Stromal cell of bone marrow (primary cell): ENCODE results near the gene SLC6A6.
"Not testable (repeated sequence)": the region's sequence is repeated elsewhere in the genome, so short reads cannot be mapped to it uniquely, and the experiment has no call there.

Experiments used
- DNase-seq: peaks from one replicate; pipeline ENCODE4 v3.0.0-alpha.2; 2012; ENCODE audit warnings: low read depth

SLC6A6 gene

GRCh38 chr3:14508505-14508819 lies 106.1 kb downstream of the SLC6A6 start:
- no peak for DNase-seq

DNA sequence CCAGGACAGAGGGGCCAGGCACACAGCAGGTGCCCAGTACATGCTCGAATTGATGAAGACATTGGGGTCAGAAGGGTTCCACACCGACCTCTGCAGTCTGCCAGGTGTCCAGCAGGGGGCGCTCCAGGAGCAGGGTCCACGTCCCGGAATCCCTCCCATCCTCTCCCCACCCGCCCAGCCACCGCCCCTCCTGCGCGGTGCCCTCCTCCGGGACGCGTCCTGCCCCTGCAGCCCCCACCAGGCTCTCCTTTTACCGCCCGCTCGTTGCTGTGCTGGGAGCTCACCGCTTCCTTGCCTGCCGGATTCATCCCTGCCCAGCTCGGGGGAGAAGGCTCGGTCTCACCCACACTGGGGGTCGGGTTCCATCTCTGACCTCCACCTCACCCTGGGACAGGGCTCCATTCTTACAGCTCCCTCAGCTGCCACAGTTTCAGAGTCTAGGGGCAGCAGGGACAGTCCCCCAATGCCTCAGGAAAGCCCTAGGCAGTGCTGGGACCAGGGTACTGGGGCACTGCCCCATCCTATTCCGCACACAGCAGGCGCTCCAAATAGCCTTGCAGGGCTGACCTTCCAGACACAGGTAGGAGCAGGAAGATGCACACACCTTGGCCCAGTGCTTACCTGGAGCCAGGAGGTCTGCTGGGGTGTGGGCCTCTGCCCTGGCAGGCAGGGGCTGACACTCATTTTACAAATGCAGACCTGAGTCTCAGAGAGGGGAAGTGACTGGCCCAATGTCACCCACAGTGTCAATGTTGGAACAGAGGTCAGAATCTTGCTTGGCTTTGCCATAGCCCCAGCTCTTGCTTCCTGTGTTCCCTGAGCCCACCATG lies 106.8 kb downstream of the SLC6A6 start:
- no peak for DNase-seq

DNA sequence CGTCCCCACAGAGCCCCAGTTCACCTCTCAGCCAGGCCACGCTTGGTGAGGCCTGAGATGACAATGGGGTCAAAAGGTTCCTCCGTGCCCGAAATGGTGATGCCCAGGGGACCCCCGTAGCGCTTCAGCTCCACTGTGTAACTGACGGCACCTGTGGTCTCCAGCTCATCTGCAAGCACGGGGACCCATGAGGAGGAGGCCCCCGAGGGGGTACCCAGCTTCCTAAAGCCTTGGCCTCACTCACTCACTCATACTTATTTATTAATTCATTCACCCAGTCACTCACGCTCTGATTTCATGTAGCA lies 107.3 kb downstream of the SLC6A6 start:
- DNase-seq = no peak

DNA sequence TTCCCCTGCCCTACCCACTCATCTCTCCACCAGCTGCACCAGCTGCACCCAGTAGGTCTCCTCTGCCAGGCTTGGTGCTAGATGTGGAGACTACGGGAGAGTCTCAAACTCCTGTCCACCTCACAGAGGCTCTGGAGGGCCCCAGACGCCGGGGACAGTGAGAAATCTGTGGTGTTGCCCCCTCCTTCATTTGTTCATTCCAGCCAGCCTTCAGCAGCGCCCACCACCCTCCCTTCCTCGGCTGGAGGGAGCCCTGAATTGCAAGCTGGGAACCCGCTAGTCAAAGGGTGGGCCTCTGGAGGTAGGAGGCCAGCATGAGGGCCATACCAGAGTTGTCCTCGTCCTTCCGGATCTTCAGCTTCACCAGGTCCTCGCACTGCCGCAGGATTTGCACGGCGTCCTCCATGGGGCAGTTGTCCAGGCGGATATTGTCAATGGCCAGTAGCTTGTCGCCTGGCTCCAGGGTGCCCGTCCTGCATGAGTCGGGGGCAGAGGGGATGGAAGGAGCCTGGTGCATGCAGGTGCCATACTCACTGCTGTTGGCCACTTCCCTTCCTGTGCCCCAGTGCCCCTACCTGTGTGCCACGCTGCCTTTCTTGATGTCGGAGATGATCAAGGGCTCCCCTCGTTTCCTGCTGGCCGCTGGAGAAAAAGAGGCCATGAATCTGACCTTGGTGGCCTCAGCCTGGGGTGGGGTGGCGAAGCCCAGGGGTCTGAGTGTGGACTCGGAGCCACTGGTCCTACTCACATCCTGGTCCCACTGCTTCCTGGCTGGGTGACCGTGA lies 108.6 kb downstream of the SLC6A6 start:
- no peak for DNase-seq

DNA sequence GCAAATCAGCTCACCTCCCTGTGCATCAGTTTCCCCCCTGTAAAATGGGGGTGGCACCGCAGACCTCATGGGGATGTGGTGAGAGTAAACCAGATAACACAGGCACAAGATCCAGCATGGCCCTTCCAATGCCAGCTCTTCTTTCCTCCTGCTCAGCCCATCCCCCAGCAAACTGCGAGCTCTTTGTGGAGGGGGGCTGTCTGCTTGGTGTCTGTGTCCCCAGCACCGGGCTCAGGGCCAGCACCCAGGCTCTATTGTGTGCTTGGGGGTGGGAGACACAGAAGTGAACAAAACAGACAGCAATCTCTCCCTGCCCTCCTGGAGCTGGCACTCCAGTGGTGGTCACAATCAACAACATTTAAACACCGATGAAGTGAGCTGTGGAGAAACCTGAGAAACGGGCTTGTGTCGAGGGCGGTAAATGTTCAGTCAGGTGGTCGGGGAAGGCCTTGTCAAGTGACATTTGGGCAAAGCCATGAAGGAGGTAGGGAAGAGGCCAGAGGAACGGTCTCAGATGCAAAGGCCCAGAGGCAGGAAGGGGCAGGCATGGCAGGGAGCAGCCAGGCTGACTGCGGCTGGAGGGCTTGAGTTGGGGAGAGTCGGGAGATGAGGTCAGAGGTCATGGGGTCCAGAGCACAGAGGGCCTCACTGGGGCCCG lies 109.3 kb downstream of the SLC6A6 start:
- no peak for DNase-seq

- no peak for DNase-seq
Observed at GRCh38 chr3:14512281-14512941, 110.0 kb downstream of the SLC6A6 start.

- DNase-seq = no peak
Observed at GRCh38 chr3:14512942-14513327, 110.5 kb downstream of the SLC6A6 start.

DNA sequence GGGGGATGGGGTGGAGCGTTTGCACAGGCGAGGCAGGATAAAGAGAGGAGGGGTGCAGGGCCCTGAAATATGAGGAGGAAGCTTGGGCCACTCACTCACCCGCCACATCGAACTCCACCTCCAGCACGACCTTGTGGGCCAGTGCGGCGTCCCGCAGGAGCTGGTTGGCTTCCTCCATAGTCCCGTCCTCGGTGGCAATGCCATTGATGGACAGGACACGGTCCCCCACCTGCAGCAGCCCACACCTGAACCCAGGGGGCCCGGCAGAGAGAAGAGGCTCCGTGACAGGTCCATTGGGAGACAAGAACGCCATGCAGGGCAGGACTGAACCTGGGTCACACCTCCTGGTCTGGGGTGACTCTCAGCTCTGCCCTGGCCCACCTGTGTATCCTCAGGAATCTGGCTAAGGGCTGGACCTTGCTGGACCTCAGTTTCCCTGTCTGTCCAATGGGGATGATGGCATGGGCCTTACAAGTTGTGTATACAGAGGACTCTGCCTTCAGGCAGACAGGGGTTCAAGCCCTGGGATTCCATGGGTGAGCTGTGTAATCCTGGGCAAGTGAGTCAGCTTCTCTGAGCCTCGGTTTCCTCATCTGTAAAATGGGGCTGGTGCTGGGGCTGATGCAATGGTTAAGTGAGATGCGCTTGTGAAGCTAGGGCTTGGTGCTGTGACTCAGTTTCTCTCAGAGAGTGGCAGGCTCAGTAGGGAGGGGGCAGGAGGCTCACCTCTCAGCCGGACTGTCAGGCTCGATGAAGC lies 111.3 kb downstream of the SLC6A6 start:
- DNase-seq = no peak

- no peak for DNase-seq
Observed at GRCh38 chr3:14514323-14514720, 111.9 kb downstream of the SLC6A6 start.

DNA sequence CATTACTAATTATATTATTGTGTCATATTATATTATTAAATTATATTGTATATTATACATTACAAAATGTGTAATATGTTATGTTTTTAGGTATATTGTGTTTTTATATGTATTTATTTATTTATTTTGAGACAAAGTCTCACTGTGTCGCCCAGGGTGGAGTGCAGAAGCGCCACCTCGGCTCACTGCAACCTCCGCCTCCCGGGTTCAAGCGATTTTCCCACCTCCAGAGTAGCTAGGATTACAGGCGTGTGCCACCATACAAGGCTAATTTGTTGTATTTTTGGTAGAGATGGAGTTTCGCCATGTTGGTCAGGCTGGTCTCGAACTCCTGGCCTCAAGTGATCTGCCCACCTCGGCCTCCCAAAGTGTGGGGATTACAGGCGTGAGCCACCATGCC lies 113.1 kb downstream of the SLC6A6 start:
- not testable (repeated sequence) for DNase-seq

GRCh38 chr3:14516738-14517345 lies 114.4 kb downstream of the SLC6A6 start:
- no peak for DNase-seq

DNA sequence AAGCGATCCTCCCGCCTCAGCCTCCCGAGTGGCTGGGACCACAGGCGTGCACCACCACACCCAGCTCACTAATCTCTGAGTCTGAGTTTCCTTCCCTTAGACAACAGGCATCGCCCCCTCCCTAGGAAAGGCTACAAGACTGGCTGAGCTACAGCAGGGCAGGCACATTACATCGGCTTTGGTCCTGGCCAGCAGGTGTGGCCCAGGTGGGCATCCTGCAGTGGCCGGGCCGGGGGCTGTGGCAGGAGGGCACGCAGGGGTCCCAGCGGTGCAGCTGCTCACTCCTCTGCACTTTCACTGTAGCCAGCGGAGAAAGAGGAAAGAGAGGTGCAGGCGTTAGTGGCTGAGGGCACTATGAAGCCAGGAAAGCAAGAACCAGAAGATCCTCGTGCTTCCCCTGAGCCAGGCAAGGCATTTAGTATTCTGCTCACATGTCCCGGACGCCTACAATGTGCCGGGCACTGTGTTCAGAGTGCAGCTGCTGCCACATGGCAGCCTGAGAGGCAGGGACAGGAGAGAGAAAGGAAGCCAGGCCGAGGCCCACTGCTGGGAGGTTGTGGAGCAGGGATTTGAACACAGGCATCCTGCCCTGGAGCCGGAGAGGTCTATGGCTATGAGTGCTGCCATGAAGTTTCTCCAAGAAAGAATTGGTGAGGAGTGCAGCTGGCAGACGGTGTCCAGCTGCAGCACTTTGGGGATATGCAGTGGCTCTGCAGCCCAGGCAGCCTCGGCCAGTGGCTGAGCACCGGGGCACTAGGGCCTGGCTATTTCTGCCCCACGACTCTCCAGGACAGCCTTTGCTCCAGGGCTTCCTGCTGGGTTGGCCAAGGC lies 115.4 kb downstream of the SLC6A6 start:
- no peak for DNase-seq

DNA sequence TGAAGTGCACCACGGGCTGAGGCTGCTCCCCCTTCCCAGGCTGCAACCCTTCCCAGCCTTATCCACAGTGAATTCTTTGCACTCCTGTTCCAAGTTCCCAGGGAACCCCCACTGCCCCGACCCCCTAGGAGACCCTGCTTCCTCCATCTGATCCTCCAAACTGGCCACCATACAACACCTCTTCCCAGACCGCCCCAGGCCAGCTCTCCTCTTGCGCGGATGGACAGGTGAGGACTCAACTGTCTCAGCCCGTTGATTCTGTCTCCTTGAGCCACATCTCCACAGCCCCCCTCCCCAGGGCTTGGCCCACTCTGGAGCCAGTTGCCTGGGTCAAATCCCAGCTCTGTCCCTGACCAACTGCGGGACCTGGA lies 116.0 kb downstream of the SLC6A6 start:
- no peak for DNase-seq

- no peak for DNase-seq
Observed at GRCh38 chr3:14518893-14519292, 116.5 kb downstream of the SLC6A6 start.

- DNase-seq = no peak
Observed at GRCh38 chr3:14519406-14519805, 117.0 kb downstream of the SLC6A6 start.

DNA sequence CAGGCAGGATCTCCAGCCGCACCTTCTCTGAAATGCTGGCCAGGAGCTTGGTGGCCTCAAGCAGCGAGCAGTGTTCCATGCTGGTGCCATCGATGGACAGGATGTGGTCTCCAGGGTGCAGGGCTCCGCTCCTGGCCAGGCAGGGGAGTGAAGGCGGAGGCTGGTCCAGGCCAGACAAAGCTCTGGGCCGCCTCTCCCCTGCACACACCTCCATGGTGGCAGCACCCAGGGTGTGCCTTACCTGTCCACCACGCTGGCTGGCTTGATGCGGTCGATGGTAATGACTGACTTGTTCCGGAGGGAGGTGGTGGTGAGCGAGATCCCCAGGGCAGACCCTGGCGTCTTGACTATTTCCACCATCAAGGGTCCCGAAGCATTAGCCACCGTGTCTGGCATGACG lies 117.7 kb downstream of the SLC6A6 start:
- DNase-seq = no peak

DNA sequence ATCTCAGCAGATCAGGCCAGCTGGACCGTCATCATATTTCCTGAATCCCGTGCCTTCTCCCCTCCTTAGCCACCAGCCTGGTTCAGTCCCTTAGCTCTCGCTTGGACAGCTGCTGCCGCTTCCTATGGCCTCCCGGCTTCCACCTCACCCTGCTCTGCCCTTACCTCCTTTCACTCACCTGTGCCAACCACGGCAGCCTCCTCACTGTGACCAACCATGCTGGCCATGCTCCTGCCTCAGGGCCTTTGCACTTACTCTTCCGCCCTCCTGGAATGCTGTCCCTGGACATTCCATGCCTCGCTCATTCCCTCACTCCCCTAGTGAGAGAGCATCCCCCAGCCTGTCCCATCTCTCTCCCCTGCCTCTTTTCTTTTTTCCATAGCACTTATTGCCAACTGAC lies 118.6 kb downstream of the SLC6A6 start:
- DNase-seq = no peak

DNA sequence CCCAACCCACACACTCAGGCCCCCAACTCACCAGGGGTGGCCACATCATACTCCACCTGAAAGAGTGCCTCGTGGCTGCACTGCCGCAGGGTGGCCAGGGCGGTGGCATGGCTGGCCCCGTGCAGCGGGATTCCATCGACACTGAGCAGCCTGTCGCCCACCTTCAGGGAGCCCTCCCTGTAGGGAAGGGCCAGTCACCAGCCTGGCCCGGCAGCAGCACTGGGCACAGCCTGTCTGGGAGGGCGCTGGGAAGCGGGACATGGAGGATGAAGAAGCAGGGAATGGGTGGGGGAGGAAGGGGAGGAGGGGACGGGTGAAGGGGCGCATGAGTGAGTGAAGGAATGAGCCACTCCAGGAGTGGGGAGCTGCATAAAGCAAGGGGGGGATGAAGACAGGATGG lies 119.2 kb downstream of the SLC6A6 start:
- no peak for DNase-seq

DNA sequence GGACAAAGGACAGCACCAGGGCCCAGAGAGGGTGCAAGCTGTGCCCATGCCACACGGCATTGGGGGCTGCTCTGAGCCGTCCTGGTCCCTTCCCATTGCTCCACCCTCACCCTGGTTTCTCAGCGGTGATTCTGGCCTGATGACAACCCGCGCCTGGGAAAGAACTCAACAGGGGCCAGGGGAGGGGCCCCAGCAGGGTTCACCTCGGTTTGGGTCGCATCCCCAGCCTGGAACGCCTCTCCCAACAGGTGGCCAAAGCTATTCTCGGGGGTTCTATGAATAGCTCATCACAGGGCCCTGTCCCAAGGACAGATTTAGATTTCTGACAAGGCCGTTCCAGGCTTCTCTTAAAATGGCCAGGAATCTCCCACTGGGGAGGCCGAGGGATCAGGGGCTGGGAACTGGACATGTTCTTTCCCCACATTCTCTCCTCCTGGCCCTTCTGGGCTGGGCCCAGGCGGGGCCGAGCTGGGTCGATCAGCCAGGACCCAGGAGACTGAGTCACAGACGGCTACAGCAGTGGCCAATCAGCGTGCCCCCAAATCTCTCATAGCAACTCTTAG lies 119.8 kb downstream of the SLC6A6 start:
- DNase-seq = no peak

- DNase-seq = no peak
Observed at GRCh38 chr3:14522768-14523167, 120.4 kb downstream of the SLC6A6 start.
